Astrocyte (in vitro differentiated cells and primary cell): Measurements from ENCODE around the gene GINS2. TPM values are rescaled to one million over a fixed set of nuclear protein-coding genes. Genes with fewer than 3 reads are reported as not detected.

Experiments used
- DNase-seq: peaks from one replicate; pipeline ENCODE4 v3.0.0-alpha.2; 2010; ENCODE audit warnings: low read depth
- FAIRE-seq: peaks from 2 replicates; lab custom pipeline; 2011; peaks lifted over from hg19 to GRCh38; lab: Jason Lieb, UNC
- H2AFZ ChIP-seq: 2 replicates; pipeline ENCODE4 v1.6.0; 2012; ENCODE audit warnings: low read depth, low read length, inconsistent platforms
- H3K27ac ChIP-seq: 2 replicates; pipeline ENCODE4 v1.5.1; 2011; ENCODE audit warnings: low read depth, low read length, inconsistent platforms
- H3K27me3 ChIP-seq: 2 replicates; pipeline ENCODE4 v1.6.0; 2011; ENCODE audit warnings: low read length, inconsistent platforms; ENCODE audit not compliant: insufficient read depth
- H3K36me3 ChIP-seq: 2 replicates; pipeline ENCODE4 v1.5.1; 2011; ENCODE audit warnings: low read length, inconsistent platforms; ENCODE audit not compliant: insufficient read depth
- H3K4me1 ChIP-seq: 2 replicates; pipeline ENCODE4 v1.5.1; 2011; ENCODE audit warnings: low read length, inconsistent platforms; ENCODE audit not compliant: insufficient read depth
- H3K4me2 ChIP-seq: 2 replicates; pipeline ENCODE4 v1.6.0; 2012; ENCODE audit warnings: low read length, inconsistent platforms
- H3K4me3 ChIP-seq: 2 replicates; pipeline ENCODE4 v1.5.1; 2011; ENCODE audit warnings: low read depth, mild to moderate bottlenecking, low read length, inconsistent platforms; ENCODE audit not compliant: insufficient read depth
- H3K79me2 ChIP-seq: 2 replicates; pipeline ENCODE4 v1.6.0; 2012; ENCODE audit warnings: mild to moderate bottlenecking, low read length, inconsistent platforms; ENCODE audit not compliant: insufficient read depth
- H3K9ac ChIP-seq: 2 replicates; pipeline ENCODE4 v1.6.0; 2012; ENCODE audit warnings: mild to moderate bottlenecking, low read length, inconsistent platforms
- H3K9me3 ChIP-seq: 2 replicates; pipeline ENCODE4 v1.5.1; 2012; ENCODE audit warnings: low read depth, mild to moderate bottlenecking, low read length, inconsistent platforms; ENCODE audit not compliant: insufficient read depth
- H4K20me1 ChIP-seq: 2 replicates; pipeline ENCODE4 v1.6.0; 2012; ENCODE audit warnings: low read length, inconsistent platforms; ENCODE audit not compliant: insufficient read depth
- H3K27ac Mint-ChIP-seq: one replicate; pipeline ENCODE4 v1.8.0; 2021; ENCODE audit warnings: mild to moderate bottlenecking, mixed read lengths; ENCODE audit not compliant: unreplicated experiment
- H3K27me3 Mint-ChIP-seq: one replicate; pipeline ENCODE4 v1.8.0; 2021; ENCODE audit warnings: low read depth, mixed read lengths; ENCODE audit not compliant: unreplicated experiment
- H3K36me3 Mint-ChIP-seq: one replicate; pipeline ENCODE4 v1.8.0; 2021; ENCODE audit warnings: low read depth, mixed read lengths; ENCODE audit not compliant: unreplicated experiment
- H3K4me1 Mint-ChIP-seq: one replicate; pipeline ENCODE4 v1.8.0; 2021; ENCODE audit warnings: low read depth, mixed read lengths; ENCODE audit not compliant: unreplicated experiment
- H3K4me3 Mint-ChIP-seq: one replicate; pipeline ENCODE4 v1.8.0; 2021; ENCODE audit warnings: mild to moderate bottlenecking, moderate library complexity, mixed read lengths; ENCODE audit not compliant: unreplicated experiment
- H3K9me3 Mint-ChIP-seq: one replicate; pipeline ENCODE4 v1.8.0; 2021; ENCODE audit warnings: mild to moderate bottlenecking, mixed read lengths; ENCODE audit not compliant: unreplicated experiment
- EZH2 ChIP-seq: IDR thresholded peaks from 2 replicates; pipeline ENCODE4 v1.6.1; 2012; ENCODE audit warnings: mild to moderate bottlenecking, low read length, inconsistent platforms; ENCODE audit not compliant: insufficient read depth
- total RNA-seq: library from RNA; stranded (reverse); gene quantifications from 2 replicates; pipeline ENCODE4 v1.2.1, GENCODE V29; 2021
- TF ChIP-seq, protein P1 (sequence below): IDR thresholded peaks from 2 replicates; pipeline ENCODE4 v1.5.1; 2011; ENCODE audit warnings: low read depth, mild to moderate bottlenecking, inconsistent platforms, low read length, moderate library complexity; ENCODE audit not compliant: insufficient read depth

GINS2 gene
- total RNA-seq, 1 donor from 2014 or later = 3.4 TPM

DNA sequence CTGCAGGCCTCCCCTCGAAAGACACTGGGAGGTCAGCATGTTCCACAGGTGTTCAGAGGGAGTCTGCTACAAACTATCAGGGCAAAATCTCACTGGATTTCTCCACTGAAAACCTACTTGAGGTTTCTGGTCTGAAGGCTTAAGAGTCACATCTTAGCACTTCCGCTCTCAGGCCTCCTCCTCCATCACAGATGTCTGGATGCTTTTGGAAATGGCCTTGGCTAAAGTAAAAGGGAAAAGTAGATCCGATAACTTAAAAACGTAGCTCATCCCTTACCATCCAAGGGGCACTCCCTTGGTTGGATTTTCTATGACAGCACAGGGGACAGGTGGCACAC is 14.4 kb downstream of the GINS2 start:
- Mint-ChIP-seq H3K27ac (no peak overlapping the region), H3K4me3 (no peak overlapping the region), H3K4me1 (no peaks in the 10 kb centered on the region), H3K36me3 (peaks cover 8% of the 10 kb centered on the region), H3K27me3 (no peaks in the 10 kb centered on the region), H3K9me3 (no peaks in the 10 kb centered on the region)
- no peaks in the 10 kb centered on the region for H3K79me2 ChIP-seq
- H3K4me1 ChIP-seq = peaks cover 11% of the 10 kb centered on the region
- no peak overlapping the region for H3K9ac ChIP-seq
- no peak for FAIRE-seq
- no peaks in the 10 kb centered on the region for H3K9me3 ChIP-seq
- no peak overlapping the region for H3K4me3 ChIP-seq
- H3K27ac ChIP-seq = no peak overlapping the region
- no peaks in the 10 kb centered on the region for H3K27me3 ChIP-seq
- peaks cover 16% of the 10 kb centered on the region for H4K20me1 ChIP-seq
- no peak for DNase-seq
- H2AFZ ChIP-seq = no peak overlapping the region
- peak overlapping the region; percentile 15 for H3K4me2 ChIP-seq
- TF ChIP-seq, protein P1, sequence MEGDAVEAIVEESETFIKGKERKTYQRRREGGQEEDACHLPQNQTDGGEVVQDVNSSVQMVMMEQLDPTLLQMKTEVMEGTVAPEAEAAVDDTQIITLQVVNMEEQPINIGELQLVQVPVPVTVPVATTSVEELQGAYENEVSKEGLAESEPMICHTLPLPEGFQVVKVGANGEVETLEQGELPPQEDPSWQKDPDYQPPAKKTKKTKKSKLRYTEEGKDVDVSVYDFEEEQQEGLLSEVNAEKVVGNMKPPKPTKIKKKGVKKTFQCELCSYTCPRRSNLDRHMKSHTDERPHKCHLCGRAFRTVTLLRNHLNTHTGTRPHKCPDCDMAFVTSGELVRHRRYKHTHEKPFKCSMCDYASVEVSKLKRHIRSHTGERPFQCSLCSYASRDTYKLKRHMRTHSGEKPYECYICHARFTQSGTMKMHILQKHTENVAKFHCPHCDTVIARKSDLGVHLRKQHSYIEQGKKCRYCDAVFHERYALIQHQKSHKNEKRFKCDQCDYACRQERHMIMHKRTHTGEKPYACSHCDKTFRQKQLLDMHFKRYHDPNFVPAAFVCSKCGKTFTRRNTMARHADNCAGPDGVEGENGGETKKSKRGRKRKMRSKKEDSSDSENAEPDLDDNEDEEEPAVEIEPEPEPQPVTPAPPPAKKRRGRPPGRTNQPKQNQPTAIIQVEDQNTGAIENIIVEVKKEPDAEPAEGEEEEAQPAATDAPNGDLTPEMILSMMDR = no peak
- no peak for TF ChIP-seq EZH2
- H3K36me3 ChIP-seq = peaks cover 17% of the 10 kb centered on the region

- FAIRE-seq (no peak), DNase-seq (peak; percentile 61)
- Histone ChIP-seq H2AFZ (no peak overlapping the region), H4K20me1 (peaks cover 20% of the 10 kb centered on the region), H3K27me3 (no peaks in the 10 kb centered on the region), H3K4me3 (no peak overlapping the region), H3K9ac (no peak overlapping the region), H3K4me2 (peak overlapping the region; percentile 15), H3K9me3 (no peaks in the 10 kb centered on the region), H3K79me2 (no peaks in the 10 kb centered on the region), H3K36me3 (peaks cover 16% of the 10 kb centered on the region), H3K4me1 (peaks cover 11% of the 10 kb centered on the region), H3K27ac (no peak overlapping the region)
- TF ChIP-seq, protein P1 = no peak
- TF ChIP-seq EZH2 = no peak
- H3K9me3 Mint-ChIP-seq = no peaks in the 10 kb centered on the region
- no peaks in the 10 kb centered on the region for H3K27me3 Mint-ChIP-seq
- no peak overlapping the region for H3K4me3 Mint-ChIP-seq
- peaks cover 14% of the 10 kb centered on the region for H3K36me3 Mint-ChIP-seq
- no peak overlapping the region for H3K27ac Mint-ChIP-seq
- H3K4me1 Mint-ChIP-seq = no peaks in the 10 kb centered on the region
These were observed 15.0 kb downstream of the GINS2 start for GRCh38 chr16:85673529-85674417.

- Mint-ChIP-seq H3K27me3 (no peaks in the 10 kb centered on the region), H3K9me3 (no peaks in the 10 kb centered on the region), H3K27ac (no peak overlapping the region), H3K4me1 (peaks cover 5% of the 10 kb centered on the region), H3K4me3 (no peak overlapping the region), H3K36me3 (peaks cover 25% of the 10 kb centered on the region)
- H3K9ac ChIP-seq = no peak overlapping the region
- no peak overlapping the region for H3K4me2 ChIP-seq
- no peak overlapping the region for H2AFZ ChIP-seq
- no peak overlapping the region for H3K4me3 ChIP-seq
- H4K20me1 ChIP-seq = peaks cover 18% of the 10 kb centered on the region
- TF ChIP-seq EZH2 = no peak
- TF ChIP-seq, protein P1 = no peak
- DNase-seq = no peak
- peaks cover 11% of the 10 kb centered on the region for H3K4me1 ChIP-seq
- H3K27me3 ChIP-seq = no peaks in the 10 kb centered on the region
- no peak overlapping the region for H3K27ac ChIP-seq
- no peaks in the 10 kb centered on the region for H3K79me2 ChIP-seq
- no peaks in the 10 kb centered on the region for H3K9me3 ChIP-seq
- no peak for FAIRE-seq
- H3K36me3 ChIP-seq = peaks cover 19% of the 10 kb centered on the region
These were observed 17.9 kb downstream of the GINS2 start for GRCh38 chr16:85670840-85671239.
